Activated T-helper 17 cell treated with anti-CD3 and anti-CD28 coated beads, Interleukin-2, amount 50 U/mL, for 72 hours (primary cell): ENCODE data around the gene TANC1. TPM values are rescaled to one million over a fixed set of nuclear protein-coding genes. Genes with fewer than 3 reads are reported as not detected.

ENCODE experiments used
- ATAC-seq: fragments of 150-1000 bp; cut with Tn5 transposase; replicated peaks from 2 replicates; pipeline ENCODE4 v1.10.0; 2021; ENCODE audit warnings: mild to moderate bottlenecking, moderate library complexity
- H3K27ac Mint-ChIP-seq: one replicate; pipeline ENCODE4 v1.8.0; 2022; ENCODE audit warnings: mixed read lengths
- H3K27me3 Mint-ChIP-seq: one replicate; pipeline ENCODE4 v1.8.0; 2022; ENCODE audit warnings: mixed read lengths
- H3K36me3 Mint-ChIP-seq: one replicate; pipeline ENCODE4 v1.8.0; 2022; ENCODE audit warnings: low read depth, mild to moderate bottlenecking, mixed read lengths
- H3K4me1 Mint-ChIP-seq: one replicate; pipeline ENCODE4 v1.8.0; 2022; ENCODE audit warnings: mixed read lengths
- H3K4me3 Mint-ChIP-seq: one replicate; pipeline ENCODE4 v1.8.0; 2022; ENCODE audit warnings: mild to moderate bottlenecking, mixed read lengths
- H3K9me3 Mint-ChIP-seq: one replicate; pipeline ENCODE4 v1.8.0; 2022; ENCODE audit warnings: mixed read lengths
- total RNA-seq, 2 donors: library from RNA; stranded (reverse); gene quantifications; one replicate each; pipeline ENCODE4 v1.2.3, GENCODE V29; 2022

Gene TANC1
- 1 to 10 TPM; 1.4 to 1.7 TPM for total RNA-seq

- Mint-ChIP-seq H3K4me1 (peaks cover 15% of the 10 kb centered on the region), H3K27ac (peak within 1 kb of the TSS; percentile 25), H3K9me3 (no peaks in the 10 kb centered on the region), H3K4me3 (peak within 1 kb of the TSS; percentile 87), H3K36me3 (no peaks in the 10 kb centered on the region), H3K27me3 (peaks cover 23% of the 10 kb centered on the region)
- ATAC-seq = peak; percentile 92
Observed at GRCh38 chr2:158968396-158969161, at the start of gene TANC1. TSS of gene TANC1 (plus strand) at chr2:158968640. CDS start at chr2:159065911, 97,271 bp downstream.

GRCh38 chr2:158921599-158922408 is 46.6 kb upstream of the TANC1 start:
- ATAC-seq = no peak
- Mint-ChIP-seq H3K4me1 (no peaks in the 10 kb centered on the region), H3K27ac (no peak overlapping the region), H3K9me3 (no peaks in the 10 kb centered on the region), H3K4me3 (no peak overlapping the region), H3K27me3 (peaks cover 14% of the 10 kb centered on the region), H3K36me3 (no peaks in the 10 kb centered on the region)

DNA sequence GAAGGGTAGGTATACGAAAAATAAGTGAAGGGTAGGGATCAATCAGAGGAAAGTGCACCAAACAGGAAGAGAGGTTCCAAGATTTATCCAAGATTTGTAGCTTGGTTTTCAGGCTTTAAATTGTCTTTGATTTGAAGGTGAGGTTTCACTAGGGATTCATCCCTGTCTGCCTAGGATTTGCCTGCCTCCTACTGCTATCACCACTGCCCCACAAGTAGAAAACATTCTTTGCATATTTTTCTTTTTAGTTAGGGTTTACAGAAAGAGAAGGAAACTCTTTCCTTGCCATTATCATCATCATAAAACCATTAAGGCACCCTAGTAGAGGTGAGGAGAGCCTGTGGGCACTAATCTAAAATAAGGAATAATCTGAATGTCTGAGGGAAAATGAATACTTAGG is 45.8 kb upstream of the TANC1 start:
- Mint-ChIP-seq H3K36me3 (no peaks in the 10 kb centered on the region), H3K9me3 (no peaks in the 10 kb centered on the region), H3K27me3 (peaks cover 14% of the 10 kb centered on the region), H3K4me3 (no peak overlapping the region), H3K4me1 (no peaks in the 10 kb centered on the region), H3K27ac (no peak overlapping the region)
- no peak for ATAC-seq

- H3K27ac Mint-ChIP-seq = no peak overlapping the region
- no peaks in the 10 kb centered on the region for H3K9me3 Mint-ChIP-seq
- no peak overlapping the region for H3K4me3 Mint-ChIP-seq
- H3K36me3 Mint-ChIP-seq = no peaks in the 10 kb centered on the region
- no peaks in the 10 kb centered on the region for H3K4me1 Mint-ChIP-seq
- ATAC-seq = no peak
- H3K27me3 Mint-ChIP-seq = peaks cover 14% of the 10 kb centered on the region
Observed at GRCh38 chr2:158923180-158923594, 45.3 kb upstream of the TANC1 start.

DNA sequence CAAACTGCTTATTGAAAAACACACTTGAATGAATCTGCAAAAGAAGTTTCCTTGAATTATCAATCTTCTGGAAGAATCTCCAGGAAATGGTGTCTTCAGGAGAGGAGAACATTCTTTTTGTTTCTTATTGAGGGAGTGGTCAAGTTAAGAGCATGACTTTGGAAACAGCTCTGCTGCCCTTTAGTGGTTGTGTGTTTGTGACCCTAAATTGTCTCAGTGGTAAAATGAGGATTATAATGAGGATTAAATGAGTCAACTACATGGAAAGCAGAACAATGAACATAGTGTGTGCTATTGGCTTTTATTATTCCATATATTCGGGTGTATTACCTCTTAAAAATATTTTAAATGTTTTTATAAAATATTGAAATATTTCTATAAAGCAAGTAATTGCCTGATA is 44.8 kb upstream of the TANC1 start:
- H3K36me3 Mint-ChIP-seq = no peaks in the 10 kb centered on the region
- no peak overlapping the region for H3K27ac Mint-ChIP-seq
- peaks cover 12% of the 10 kb centered on the region for H3K27me3 Mint-ChIP-seq

GRCh38 chr2:158926478-158926948 is 41.9 kb upstream of the TANC1 start:
- no peaks in the 10 kb centered on the region for H3K4me1 Mint-ChIP-seq
- peaks cover 10% of the 10 kb centered on the region for H3K27me3 Mint-ChIP-seq
- ATAC-seq = no peak
- H3K4me3 Mint-ChIP-seq = no peak overlapping the region
- H3K36me3 Mint-ChIP-seq = no peaks in the 10 kb centered on the region
- peaks cover 5% of the 10 kb centered on the region for H3K9me3 Mint-ChIP-seq
- H3K27ac Mint-ChIP-seq = no peak overlapping the region

More for the DNA sequence above, 44.8 kb upstream of the TANC1 start:
- H3K4me1 Mint-ChIP-seq = no peaks in the 10 kb centered on the region
- H3K4me3 Mint-ChIP-seq = no peak overlapping the region
- ATAC-seq = no peak
- no peaks in the 10 kb centered on the region for H3K9me3 Mint-ChIP-seq

DNA sequence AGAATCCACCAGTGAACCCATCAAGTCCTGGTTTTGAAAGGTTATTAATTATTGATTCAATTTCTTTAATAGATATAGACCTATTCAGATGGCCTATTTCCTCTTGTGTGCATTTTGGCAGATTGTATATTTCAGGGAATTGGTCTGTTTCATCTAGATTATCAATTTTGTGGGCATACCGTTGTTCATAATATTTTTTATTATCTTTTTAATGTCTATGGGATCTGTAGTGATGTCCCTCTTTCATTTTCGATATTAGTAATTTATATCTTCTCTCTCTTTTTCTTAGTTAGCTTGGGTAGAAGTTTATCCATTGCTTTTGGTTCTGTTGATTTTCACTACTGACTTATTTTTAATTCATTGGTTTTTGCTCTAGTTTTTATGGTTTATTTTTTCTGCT is 39.9 kb upstream of the TANC1 start:
- H3K27me3 Mint-ChIP-seq = peaks cover 6% of the 10 kb centered on the region
- no peak overlapping the region for H3K4me3 Mint-ChIP-seq
- peaks cover 5% of the 10 kb centered on the region for H3K9me3 Mint-ChIP-seq
- H3K4me1 Mint-ChIP-seq = no peaks in the 10 kb centered on the region
- H3K36me3 Mint-ChIP-seq = no peaks in the 10 kb centered on the region
- no peak overlapping the region for H3K27ac Mint-ChIP-seq
- ATAC-seq = no peak

DNA sequence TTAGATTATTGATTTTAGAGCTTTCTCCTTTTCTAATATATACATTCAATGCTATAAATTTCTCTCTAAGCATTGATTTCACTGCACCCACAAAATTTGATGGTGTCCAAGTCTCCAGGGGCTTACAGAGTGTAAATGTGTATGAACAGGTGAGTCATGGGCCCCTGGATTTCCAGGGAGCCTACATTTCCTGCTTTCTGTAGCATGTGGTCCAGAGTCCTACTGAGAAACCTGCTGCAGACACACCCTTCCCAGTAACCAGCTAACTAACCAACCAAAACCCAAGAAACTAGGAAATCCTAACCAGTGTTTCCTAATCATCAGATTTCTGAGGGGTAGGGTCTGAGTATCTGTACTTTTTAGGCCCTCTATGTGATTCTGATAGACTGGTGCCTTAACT is 39.5 kb upstream of the TANC1 start:
- no peaks in the 10 kb centered on the region for H3K4me1 Mint-ChIP-seq
- peaks cover 5% of the 10 kb centered on the region for H3K9me3 Mint-ChIP-seq
- no peak overlapping the region for H3K4me3 Mint-ChIP-seq
- no peak for ATAC-seq
- peaks cover 5% of the 10 kb centered on the region for H3K27me3 Mint-ChIP-seq
- no peaks in the 10 kb centered on the region for H3K36me3 Mint-ChIP-seq
- no peak overlapping the region for H3K27ac Mint-ChIP-seq

DNA sequence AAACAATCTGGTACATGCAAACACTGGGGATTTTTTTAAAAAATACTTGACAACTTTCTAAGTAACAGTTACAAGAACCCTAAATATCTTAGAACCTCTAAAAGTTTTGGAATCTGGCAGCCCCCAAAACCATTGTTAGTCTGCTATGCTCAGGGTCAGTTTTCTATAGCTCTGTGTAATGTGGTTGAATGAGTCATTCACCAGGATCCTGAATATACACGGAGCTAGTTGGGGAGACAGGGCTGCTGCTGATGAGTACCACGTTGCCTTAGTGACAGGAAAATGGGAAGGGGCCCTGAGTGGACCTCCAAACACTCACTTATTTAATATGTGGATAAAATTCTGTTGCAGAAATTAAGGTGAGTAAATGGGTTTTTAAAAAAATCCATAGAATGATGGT is 36.9 kb upstream of the TANC1 start:
- H3K27ac Mint-ChIP-seq = no peak overlapping the region
- no peak for ATAC-seq
- no peaks in the 10 kb centered on the region for H3K36me3 Mint-ChIP-seq
- H3K4me1 Mint-ChIP-seq = no peaks in the 10 kb centered on the region
- no peak overlapping the region for H3K4me3 Mint-ChIP-seq
- H3K27me3 Mint-ChIP-seq = peaks cover 3% of the 10 kb centered on the region
- peaks cover 5% of the 10 kb centered on the region for H3K9me3 Mint-ChIP-seq

- peaks cover 5% of the 10 kb centered on the region for H3K9me3 Mint-ChIP-seq
- H3K27ac Mint-ChIP-seq = no peak overlapping the region
- no peaks in the 10 kb centered on the region for H3K36me3 Mint-ChIP-seq
- peaks cover 3% of the 10 kb centered on the region for H3K4me1 Mint-ChIP-seq
- H3K27me3 Mint-ChIP-seq = peaks cover 3% of the 10 kb centered on the region
- H3K4me3 Mint-ChIP-seq = no peak overlapping the region
- no peak for ATAC-seq
Observed at GRCh38 chr2:158932131-158932645, 36.3 kb upstream of the TANC1 start.

GRCh38 chr2:158934170-158934569 is 34.3 kb upstream of the TANC1 start:
- peaks cover 5% of the 10 kb centered on the region for H3K9me3 Mint-ChIP-seq
- no peak for ATAC-seq

DNA sequence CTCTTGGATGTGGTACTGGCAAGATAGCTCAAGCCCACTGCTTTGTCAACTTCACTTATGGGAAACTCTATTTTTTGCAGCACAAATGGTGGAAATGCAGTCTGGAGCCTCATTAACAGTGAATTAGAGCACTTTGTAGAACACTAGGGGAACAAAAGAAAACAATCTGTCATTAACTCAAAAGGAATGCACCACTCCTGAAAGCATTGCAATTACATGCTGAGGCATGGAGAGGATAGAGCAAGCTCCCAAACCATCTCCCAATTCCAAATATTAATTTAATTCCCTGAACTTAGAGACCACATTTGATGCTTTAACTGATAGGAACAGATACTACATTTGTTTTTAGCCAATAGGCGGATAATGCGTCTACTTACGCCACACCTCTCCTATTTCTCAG is 32.8 kb upstream of the TANC1 start:
- Mint-ChIP-seq H3K4me3 (no peak overlapping the region), H3K9me3 (no peaks in the 10 kb centered on the region), H3K36me3 (no peaks in the 10 kb centered on the region), H3K27me3 (peaks cover 3% of the 10 kb centered on the region), H3K27ac (no peak overlapping the region), H3K4me1 (peaks cover 3% of the 10 kb centered on the region)
- ATAC-seq = no peak

More at GRCh38 chr2:158934170-158934569, 34.3 kb upstream of the TANC1 start:
- Mint-ChIP-seq H3K4me3 (no peak overlapping the region), H3K27me3 (peaks cover 3% of the 10 kb centered on the region), H3K27ac (no peak overlapping the region), H3K4me1 (peaks cover 3% of the 10 kb centered on the region), H3K36me3 (no peaks in the 10 kb centered on the region)

GRCh38 chr2:158936978-158937377 is 31.5 kb upstream of the TANC1 start:
- H3K36me3 Mint-ChIP-seq = no peaks in the 10 kb centered on the region
- peaks cover under 1% of the 10 kb centered on the region for H3K27me3 Mint-ChIP-seq
- no peak overlapping the region for H3K4me3 Mint-ChIP-seq
- H3K27ac Mint-ChIP-seq = no peak overlapping the region
- H3K9me3 Mint-ChIP-seq = no peaks in the 10 kb centered on the region
- ATAC-seq = no peak
- H3K4me1 Mint-ChIP-seq = peaks cover 3% of the 10 kb centered on the region

GRCh38 chr2:158940356-158940755 is 28.1 kb upstream of the TANC1 start:
- Mint-ChIP-seq H3K9me3 (no peaks in the 10 kb centered on the region), H3K36me3 (no peaks in the 10 kb centered on the region), H3K27me3 (no peaks in the 10 kb centered on the region), H3K4me3 (no peak overlapping the region), H3K4me1 (peaks cover 3% of the 10 kb centered on the region), H3K27ac (no peak overlapping the region)
- no peak for ATAC-seq

GRCh38 chr2:158943973-158944372 is 24.5 kb upstream of the TANC1 start:
- Mint-ChIP-seq H3K9me3 (no peaks in the 10 kb centered on the region), H3K27me3 (no peaks in the 10 kb centered on the region)

More at GRCh38 chr2:158943973-158944372, 24.5 kb upstream of the TANC1 start:
- no peak for ATAC-seq
- Mint-ChIP-seq H3K27ac (no peak overlapping the region), H3K36me3 (no peaks in the 10 kb centered on the region), H3K4me1 (no peaks in the 10 kb centered on the region), H3K4me3 (no peak overlapping the region)
